WTC11 (cell line): Measurements from ENCODE around the gene DAAM2. TPM values are rescaled to one million over a fixed set of nuclear protein-coding genes. Genes with fewer than 3 reads are reported as not detected.

Experiments used
- ATAC-seq: fragments of 200-7000 bp; cut with Tn5 transposase; 2 replicates; pipeline ENCODE4 v1.10.0; 2021; ENCODE audit warnings: mild to moderate bottlenecking, moderate library complexity
- CTCF ChIA-PET: fragments of 300-600 bp; sonication (Branson Sonifier 250); formaldehyde crosslinking; loops from one replicate; lab custom pipeline; 2021; ENCODE audit warnings: antibody characterized with exemption; lab: Charles Lee
- POLR2A ChIA-PET: fragments of 350-600 bp; sonication (Branson Sonifier 250); formaldehyde crosslinking; loops from one replicate; lab custom pipeline; 2021; ENCODE audit warnings: antibody characterized with exemption; lab: Charles Lee
- DNase-seq: peaks from one replicate; pipeline ENCODE4 v3.0.0; 2021; ENCODE audit warnings: low spot score
- H3K27ac Mint-ChIP-seq: 2 replicates; pipeline ENCODE4 v1.8.0; 2021; ENCODE audit warnings: mixed read lengths
- H3K27me3 Mint-ChIP-seq: 2 replicates; pipeline ENCODE4 v1.8.0; 2021; ENCODE audit warnings: low read depth, mild to moderate bottlenecking, moderate library complexity, mixed read lengths
- H3K36me3 Mint-ChIP-seq: 2 replicates; pipeline ENCODE4 v1.8.0; 2021; ENCODE audit warnings: mixed read lengths
- H3K4me1 Mint-ChIP-seq: 2 replicates; pipeline ENCODE4 v1.8.0; 2022; ENCODE audit warnings: mixed read lengths
- H3K4me3 Mint-ChIP-seq: 2 replicates; pipeline ENCODE4 v1.8.0; 2021; ENCODE audit warnings: mild to moderate bottlenecking, moderate library complexity, mixed read lengths
- H3K9me3 Mint-ChIP-seq: 2 replicates; pipeline ENCODE4 v1.8.0; 2021; ENCODE audit warnings: mixed read lengths
- CDX4 ChIP-seq: fragments of 250-450 bp; sonication (Bioruptor Pico); IDR thresholded peaks from 2 replicates; pipeline ENCODE4 v1.9.0; 2021; ENCODE audit warnings: moderate library complexity, mild to moderate bottlenecking, inconsistent platforms, borderline replicate concordance
- CREB1 ChIP-seq: sonication (generic); formaldehyde crosslinking; IDR thresholded peaks from 2 replicates; pipeline ENCODE4 v1.8.0; 2023; ENCODE audit warnings: mild to moderate bottlenecking, missing genetic modification reagents
- E2F1 ChIP-seq: sonication (generic); formaldehyde crosslinking; IDR thresholded peaks from 2 replicates; pipeline ENCODE4 v1.8.0; 2022; ENCODE audit warnings: mild to moderate bottlenecking, missing genetic modification reagents
- E2F5 ChIP-seq: sonication (generic); formaldehyde crosslinking; IDR thresholded peaks from 2 replicates; pipeline ENCODE4 v1.8.1; 2022; ENCODE audit warnings: mild to moderate bottlenecking, moderate library complexity, missing genetic modification reagents
- EMX1 ChIP-seq: fragments of 250-450 bp; sonication (Bioruptor Pico); IDR thresholded peaks from 2 replicates; pipeline ENCODE4 v1.8.0; 2021; ENCODE audit warnings: mild to moderate bottlenecking
- FOXP1 ChIP-seq: sonication (generic); formaldehyde crosslinking; IDR thresholded peaks from 2 replicates; pipeline ENCODE4 v1.8.0; 2022; ENCODE audit warnings: missing genetic modification reagents, mild to moderate bottlenecking, moderate library complexity, borderline replicate concordance
- GRHL2 ChIP-seq: fragments of 250-450 bp; sonication (Bioruptor Pico); IDR thresholded peaks from 2 replicates; pipeline ENCODE4 v1.8.0; 2022; ENCODE audit warnings: mild to moderate bottlenecking, moderate library complexity; ENCODE audit not compliant: insufficient replicate concordance, severe bottlenecking
- IRF1 ChIP-seq: sonication (generic); formaldehyde crosslinking; IDR thresholded peaks from 2 replicates; pipeline ENCODE4 v1.8.0; 2023; ENCODE audit warnings: missing genetic modification reagents
- JAZF1 ChIP-seq: fragments of 250-450 bp; sonication (Bioruptor Pico); IDR thresholded peaks from 2 replicates; pipeline ENCODE4 v1.9.0; 2021; ENCODE audit warnings: moderate library complexity, mild to moderate bottlenecking, inconsistent platforms
- MLX ChIP-seq: sonication (generic); formaldehyde crosslinking; IDR thresholded peaks from 2 replicates; pipeline ENCODE4 v1.8.1; 2023; ENCODE audit warnings: mild to moderate bottlenecking, missing genetic modification reagents, moderate library complexity
- NR1H2 ChIP-seq: sonication (generic); formaldehyde crosslinking; IDR thresholded peaks from 2 replicates; pipeline ENCODE4 v1.9.0; 2021; ENCODE audit warnings: mild to moderate bottlenecking, moderate library complexity, missing genetic modification reagents
- NR2C2 ChIP-seq: sonication (generic); formaldehyde crosslinking; IDR thresholded peaks from 2 replicates; pipeline ENCODE4 v1.8.0; 2022; ENCODE audit warnings: mild to moderate bottlenecking, missing genetic modification reagents
- RORB ChIP-seq: fragments of 250-450 bp; sonication (Bioruptor Pico); IDR thresholded peaks from 2 replicates; pipeline ENCODE4 v1.9.0; 2021; ENCODE audit warnings: mild to moderate bottlenecking
- STAT6 ChIP-seq: sonication (generic); formaldehyde crosslinking; conservative IDR thresholded peaks from 2 replicates; pipeline ENCODE4 v1.8.1; 2023; ENCODE audit warnings: mild to moderate bottlenecking, low read depth, missing genetic modification reagents, moderate library complexity
- TEAD1 ChIP-seq: sonication (generic); formaldehyde crosslinking; IDR thresholded peaks from 2 replicates; pipeline ENCODE4 v1.8.0; 2022; ENCODE audit warnings: mild to moderate bottlenecking, missing genetic modification reagents
- TP53 ChIP-seq: sonication (generic); formaldehyde crosslinking; IDR thresholded peaks from 2 replicates; pipeline ENCODE4 v1.8.1; 2023; ENCODE audit warnings: mild to moderate bottlenecking, missing genetic modification reagents
- USF2 ChIP-seq: sonication (generic); formaldehyde crosslinking; IDR thresholded peaks from 2 replicates; pipeline ENCODE4 v1.8.1; 2023; ENCODE audit warnings: mild to moderate bottlenecking, missing genetic modification reagents, moderate library complexity
- ZMAT4 ChIP-seq: fragments of 250-450 bp; sonication (Bioruptor Pico); IDR thresholded peaks from 2 replicates; pipeline ENCODE4 v1.9.0; 2021; ENCODE audit warnings: mild to moderate bottlenecking
- ZNF263 ChIP-seq: sonication (generic); formaldehyde crosslinking; IDR thresholded peaks from 2 replicates; pipeline ENCODE4 v1.8.1; 2022; ENCODE audit warnings: low read depth, mild to moderate bottlenecking, moderate library complexity, missing genetic modification reagents
- ZNF396 ChIP-seq: fragments of 250-450 bp; sonication (Bioruptor Pico); IDR thresholded peaks from 2 replicates; pipeline ENCODE4 v1.8.0; 2021; ENCODE audit warnings: mild to moderate bottlenecking, moderate library complexity, borderline replicate concordance
- ZNF416 ChIP-seq: fragments of 250-450 bp; sonication (Bioruptor Pico); IDR thresholded peaks from 2 replicates; pipeline ENCODE4 v1.9.0; 2021; ENCODE audit warnings: mild to moderate bottlenecking, inconsistent platforms
- ZNF425 ChIP-seq: fragments of 250-450 bp; sonication (Bioruptor Pico); conservative IDR thresholded peaks from 2 replicates; pipeline ENCODE4 v1.9.0; 2021; ENCODE audit warnings: mild to moderate bottlenecking
- total RNA-seq: library from RNA; stranded (reverse); gene quantifications from 3 replicates; pipeline ENCODE4 v1.2.3, GENCODE V29; 2021

DAAM2 gene
- total RNA-seq, 1 experiment from 2014 or later: 2.0 TPM

- TF ChIP-seq STAT6 (no peak), NR1H2 (CRISPR knock-in tag) (no peak), IRF1 (no peak), MLX (CRISPR knock-in tag) (no peak), NR2C2 (CRISPR knock-in tag) (no peak), FOXP1 (CRISPR knock-in tag) (no peak), E2F5 (CRISPR knock-in tag) (no peak), EMX1 (CRISPR knock-in tag) (no peak), RORB (CRISPR knock-in tag) (no peak), TEAD1 (CRISPR knock-in tag) (no peak), ZMAT4 (no peak), JAZF1 (CRISPR knock-in tag) (no peak)
These were observed 92.5 kb downstream of the DAAM2 start (continued) for GRCh38 chr6:39884696-39885095.

GRCh38 chr6:39885691-39886090, 93.5 kb downstream of the DAAM2 start:
- no peak overlapping the region for H3K27ac Mint-ChIP-seq
- no peaks in the 10 kb centered on the region for H3K9me3 Mint-ChIP-seq
- no peak for ATAC-seq
- H3K4me1 Mint-ChIP-seq: 0 out of 2 replicates have a peak, but pooled peaks cover 2% of the 10 kb centered on the region
- ChIA-PET CTCF (interaction anchor here (0.5 kb wide), 1 partner anchor 30 kb away, joined by 3 read pairs; no protein-coding TSS in a partner anchor), POLR2A (no interaction called here)
- DNase-seq: no peak
- no peaks in the 10 kb centered on the region for H3K36me3 Mint-ChIP-seq
- H3K27me3 Mint-ChIP-seq: no peaks in the 10 kb centered on the region
- H3K4me3 Mint-ChIP-seq: no peak overlapping the region
- TF ChIP-seq NR1H2 (CRISPR knock-in tag) (no peak), ZNF416 (CRISPR knock-in tag) (no peak), TP53 (CRISPR knock-in tag) (no peak), ZNF263 (no peak), ZNF425 (CRISPR knock-in tag) (no peak), USF2 (CRISPR knock-in tag) (no peak), GRHL2 (CRISPR knock-in tag) (no peak), E2F1 (CRISPR knock-in tag) (no peak), CREB1 (CRISPR knock-in tag) (no peak), MLX (CRISPR knock-in tag) (no peak), EMX1 (CRISPR knock-in tag) (no peak), CDX4 (no peak), ZNF396 (CRISPR knock-in tag) (no peak)
